GM12878 (cell line): Measurements from ENCODE around the gene MRAS. TPM values are rescaled to one million over a fixed set of nuclear protein-coding genes. Genes with fewer than 3 reads are reported as not detected.

ENCODE experiments used
- NFXL1 ChIP-seq: fragments of 450-650 bp; IDR thresholded peaks from 2 replicates; pipeline ENCODE4 v1.6.1; 2017; ENCODE audit warnings: antibody characterized with exemption, mild to moderate bottlenecking, borderline replicate concordance
- NR2C1 ChIP-seq: fragments of 450-650 bp; IDR thresholded peaks from 2 replicates; pipeline ENCODE4 v1.6.1; 2017; ENCODE audit warnings: antibody characterized with exemption, mild to moderate bottlenecking, moderate library complexity
- polyA plus RNA-seq, 11 experiments: library from polyadenylated mRNA; depleted of rRNA in 4 of 11; unstranded in 6 of 11; stranded (reverse) in 5 of 11; fragments of >200 nt; fragmentation: Nextera tagmentation in 4 of 11; fragmentation: Illumina TruSeq in 1 of 11; extraction: Ambion mirVana in 4 of 11; extraction: Trizol in 1 of 11; gene quantifications; 1 replicate in 1 of 11; 2 replicates in 10 of 11; pipeline versions ENCODE4 v1.2.1 to v1.2.3, GENCODE V29; 2011 to 2016; ENCODE audit warnings: inconsistent platforms in 2 of 11, missing spikeins in 2 of 11, low read depth in 1 of 11
- total RNA-seq, 4 experiments: library from RNA; depleted of rRNA in 3 of 4; stranded (reverse); fragments of >200 nt in 3 of 4; fragmentation: Illumina TruSeq in 1 of 4; extraction: Trizol in 1 of 4; gene quantifications; 2 replicates each; pipeline versions ENCODE4 v1.2.1 to v1.2.3, GENCODE V29; 2013 to 2021
- TF ChIP-seq, protein P1 (sequence below): fragments of 150-350 bp; IDR thresholded peaks from 2 replicates; pipeline ENCODE4 v1.6.1; 2016; ENCODE audit warnings: low read depth, low read length
- TF ChIP-seq, protein P2 (sequence below): IDR thresholded peaks from 2 replicates; pipeline ENCODE4 v1.6.1; 2012; ENCODE audit warnings: low read length, inconsistent platforms
- TF ChIP-seq, protein P3 (sequence below): IDR thresholded peaks from 2 replicates; pipeline ENCODE4 v1.6.1; 2012; ENCODE audit warnings: low read depth, low read length, improper control_type of control experiment
- TF ChIP-seq, protein P4 (sequence below): fragments of 450-650 bp; IDR thresholded peaks from 2 replicates; pipeline ENCODE4 v1.6.1; 2017; ENCODE audit warnings: antibody characterized with exemption, mild to moderate bottlenecking, moderate library complexity
- TF ChIP-seq, protein P5 (sequence below): IDR thresholded peaks from 2 replicates; pipeline ENCODE4 v1.6.1; 2011; ENCODE audit warnings: borderline replicate concordance, low read depth, mild to moderate bottlenecking, moderate library complexity, low read length; ENCODE audit not compliant: insufficient read depth, poor library complexity, severe bottlenecking

Gene MRAS
- total and polyA plus RNA-seq, 10 of the 15 experiments (the other 5 are each of a cell fraction or from before 2014, with no cell fraction given) = 0.01 to 0.44 (median 0.17) TPM; not detected in 6

DNA sequence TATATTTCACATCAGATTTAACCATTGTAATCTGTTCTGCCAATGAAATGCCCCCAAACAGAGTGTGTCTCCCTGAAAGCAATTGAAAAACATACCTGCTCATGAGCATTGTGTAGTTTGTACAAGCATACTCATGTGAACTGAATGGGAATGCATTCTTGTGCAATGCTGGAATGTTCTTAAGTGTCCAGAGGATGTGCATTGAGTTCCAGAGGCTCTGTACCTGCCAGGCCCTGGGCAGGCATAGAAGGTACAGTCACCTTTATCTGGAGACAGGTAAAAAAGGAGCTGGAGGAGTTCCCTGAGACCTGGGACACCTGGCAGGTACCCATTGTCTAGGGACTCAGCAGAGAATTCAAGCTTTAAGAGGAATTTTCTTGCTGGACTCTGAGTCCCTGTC is 2.8 kb downstream of the MRAS start (continued):
- TF ChIP-seq, protein P1, sequence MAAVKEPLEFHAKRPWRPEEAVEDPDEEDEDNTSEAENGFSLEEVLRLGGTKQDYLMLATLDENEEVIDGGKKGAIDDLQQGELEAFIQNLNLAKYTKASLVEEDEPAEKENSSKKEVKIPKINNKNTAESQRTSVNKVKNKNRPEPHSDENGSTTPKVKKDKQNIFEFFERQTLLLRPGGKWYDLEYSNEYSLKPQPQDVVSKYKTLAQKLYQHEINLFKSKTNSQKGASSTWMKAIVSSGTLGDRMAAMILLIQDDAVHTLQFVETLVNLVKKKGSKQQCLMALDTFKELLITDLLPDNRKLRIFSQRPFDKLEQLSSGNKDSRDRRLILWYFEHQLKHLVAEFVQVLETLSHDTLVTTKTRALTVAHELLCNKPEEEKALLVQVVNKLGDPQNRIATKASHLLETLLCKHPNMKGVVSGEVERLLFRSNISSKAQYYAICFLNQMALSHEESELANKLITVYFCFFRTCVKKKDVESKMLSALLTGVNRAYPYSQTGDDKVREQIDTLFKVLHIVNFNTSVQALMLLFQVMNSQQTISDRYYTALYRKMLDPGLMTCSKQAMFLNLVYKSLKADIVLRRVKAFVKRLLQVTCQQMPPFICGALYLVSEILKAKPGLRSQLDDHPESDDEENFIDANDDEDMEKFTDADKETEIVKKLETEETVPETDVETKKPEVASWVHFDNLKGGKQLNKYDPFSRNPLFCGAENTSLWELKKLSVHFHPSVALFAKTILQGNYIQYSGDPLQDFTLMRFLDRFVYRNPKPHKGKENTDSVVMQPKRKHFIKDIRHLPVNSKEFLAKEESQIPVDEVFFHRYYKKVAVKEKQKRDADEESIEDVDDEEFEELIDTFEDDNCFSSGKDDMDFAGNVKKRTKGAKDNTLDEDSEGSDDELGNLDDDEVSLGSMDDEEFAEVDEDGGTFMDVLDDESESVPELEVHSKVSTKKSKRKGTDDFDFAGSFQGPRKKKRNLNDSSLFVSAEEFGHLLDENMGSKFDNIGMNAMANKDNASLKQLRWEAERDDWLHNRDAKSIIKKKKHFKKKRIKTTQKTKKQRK = no peak
- no peak for TF ChIP-seq NFXL1
- TF ChIP-seq, protein P2, sequence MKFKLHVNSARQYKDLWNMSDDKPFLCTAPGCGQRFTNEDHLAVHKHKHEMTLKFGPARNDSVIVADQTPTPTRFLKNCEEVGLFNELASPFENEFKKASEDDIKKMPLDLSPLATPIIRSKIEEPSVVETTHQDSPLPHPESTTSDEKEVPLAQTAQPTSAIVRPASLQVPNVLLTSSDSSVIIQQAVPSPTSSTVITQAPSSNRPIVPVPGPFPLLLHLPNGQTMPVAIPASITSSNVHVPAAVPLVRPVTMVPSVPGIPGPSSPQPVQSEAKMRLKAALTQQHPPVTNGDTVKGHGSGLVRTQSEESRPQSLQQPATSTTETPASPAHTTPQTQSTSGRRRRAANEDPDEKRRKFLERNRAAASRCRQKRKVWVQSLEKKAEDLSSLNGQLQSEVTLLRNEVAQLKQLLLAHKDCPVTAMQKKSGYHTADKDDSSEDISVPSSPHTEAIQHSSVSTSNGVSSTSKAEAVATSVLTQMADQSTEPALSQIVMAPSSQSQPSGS = no peak
- TF ChIP-seq, protein P3, sequence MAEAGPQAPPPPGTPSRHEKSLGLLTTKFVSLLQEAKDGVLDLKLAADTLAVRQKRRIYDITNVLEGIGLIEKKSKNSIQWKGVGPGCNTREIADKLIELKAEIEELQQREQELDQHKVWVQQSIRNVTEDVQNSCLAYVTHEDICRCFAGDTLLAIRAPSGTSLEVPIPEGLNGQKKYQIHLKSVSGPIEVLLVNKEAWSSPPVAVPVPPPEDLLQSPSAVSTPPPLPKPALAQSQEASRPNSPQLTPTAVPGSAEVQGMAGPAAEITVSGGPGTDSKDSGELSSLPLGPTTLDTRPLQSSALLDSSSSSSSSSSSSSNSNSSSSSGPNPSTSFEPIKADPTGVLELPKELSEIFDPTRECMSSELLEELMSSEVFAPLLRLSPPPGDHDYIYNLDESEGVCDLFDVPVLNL = no peak
- TF ChIP-seq, protein P4, sequence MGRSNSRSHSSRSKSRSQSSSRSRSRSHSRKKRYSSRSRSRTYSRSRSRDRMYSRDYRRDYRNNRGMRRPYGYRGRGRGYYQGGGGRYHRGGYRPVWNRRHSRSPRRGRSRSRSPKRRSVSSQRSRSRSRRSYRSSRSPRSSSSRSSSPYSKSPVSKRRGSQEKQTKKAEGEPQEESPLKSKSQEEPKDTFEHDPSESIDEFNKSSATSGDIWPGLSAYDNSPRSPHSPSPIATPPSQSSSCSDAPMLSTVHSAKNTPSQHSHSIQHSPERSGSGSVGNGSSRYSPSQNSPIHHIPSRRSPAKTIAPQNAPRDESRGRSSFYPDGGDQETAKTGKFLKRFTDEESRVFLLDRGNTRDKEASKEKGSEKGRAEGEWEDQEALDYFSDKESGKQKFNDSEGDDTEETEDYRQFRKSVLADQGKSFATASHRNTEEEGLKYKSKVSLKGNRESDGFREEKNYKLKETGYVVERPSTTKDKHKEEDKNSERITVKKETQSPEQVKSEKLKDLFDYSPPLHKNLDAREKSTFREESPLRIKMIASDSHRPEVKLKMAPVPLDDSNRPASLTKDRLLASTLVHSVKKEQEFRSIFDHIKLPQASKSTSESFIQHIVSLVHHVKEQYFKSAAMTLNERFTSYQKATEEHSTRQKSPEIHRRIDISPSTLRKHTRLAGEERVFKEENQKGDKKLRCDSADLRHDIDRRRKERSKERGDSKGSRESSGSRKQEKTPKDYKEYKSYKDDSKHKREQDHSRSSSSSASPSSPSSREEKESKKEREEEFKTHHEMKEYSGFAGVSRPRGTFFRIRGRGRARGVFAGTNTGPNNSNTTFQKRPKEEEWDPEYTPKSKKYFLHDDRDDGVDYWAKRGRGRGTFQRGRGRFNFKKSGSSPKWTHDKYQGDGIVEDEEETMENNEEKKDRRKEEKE = no peak
- TF ChIP-seq, protein P5, sequence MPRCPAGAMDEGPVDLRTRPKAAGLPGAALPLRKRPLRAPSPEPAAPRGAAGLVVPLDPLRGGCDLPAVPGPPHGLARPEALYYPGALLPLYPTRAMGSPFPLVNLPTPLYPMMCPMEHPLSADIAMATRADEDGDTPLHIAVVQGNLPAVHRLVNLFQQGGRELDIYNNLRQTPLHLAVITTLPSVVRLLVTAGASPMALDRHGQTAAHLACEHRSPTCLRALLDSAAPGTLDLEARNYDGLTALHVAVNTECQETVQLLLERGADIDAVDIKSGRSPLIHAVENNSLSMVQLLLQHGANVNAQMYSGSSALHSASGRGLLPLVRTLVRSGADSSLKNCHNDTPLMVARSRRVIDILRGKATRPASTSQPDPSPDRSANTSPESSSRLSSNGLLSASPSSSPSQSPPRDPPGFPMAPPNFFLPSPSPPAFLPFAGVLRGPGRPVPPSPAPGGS = no peak
- TF ChIP-seq NR2C1 = no peak
